Mucosa of gallbladder (tissue), 1 donor: Measurements from ENCODE around the gene ASIC1. TPM values are rescaled to one million over a fixed set of nuclear protein-coding genes. Genes with fewer than 3 reads are reported as not detected.
"Not testable (repeated sequence)": the region's sequence is repeated elsewhere in the genome, so short reads cannot be mapped to it uniquely, and the experiment has no call there.

ENCODE experiments used
- DNase-seq: peaks from one replicate; pipeline ENCODE4 v3.0.0-alpha.2; 2020; ENCODE audit warnings: low spot score
- total RNA-seq: library from RNA; stranded (reverse); gene quantifications from one replicate; pipeline ENCODE4 v1.2.1, GENCODE V29; 2021
- donor health status: DM: no; HTN: no; CAD: no.

The ASIC1 gene
- total RNA-seq, 1 donor from 2014 or later, result 4.1 TPM

- DNase-seq, result peak; percentile 42
Observed at GRCh38 chr12:50061171-50061570, 3.8 kb downstream of the ASIC1 start.

- no peak for DNase-seq
Observed at GRCh38 chr12:50061946-50062686, 4.7 kb downstream of the ASIC1 start.

DNA sequence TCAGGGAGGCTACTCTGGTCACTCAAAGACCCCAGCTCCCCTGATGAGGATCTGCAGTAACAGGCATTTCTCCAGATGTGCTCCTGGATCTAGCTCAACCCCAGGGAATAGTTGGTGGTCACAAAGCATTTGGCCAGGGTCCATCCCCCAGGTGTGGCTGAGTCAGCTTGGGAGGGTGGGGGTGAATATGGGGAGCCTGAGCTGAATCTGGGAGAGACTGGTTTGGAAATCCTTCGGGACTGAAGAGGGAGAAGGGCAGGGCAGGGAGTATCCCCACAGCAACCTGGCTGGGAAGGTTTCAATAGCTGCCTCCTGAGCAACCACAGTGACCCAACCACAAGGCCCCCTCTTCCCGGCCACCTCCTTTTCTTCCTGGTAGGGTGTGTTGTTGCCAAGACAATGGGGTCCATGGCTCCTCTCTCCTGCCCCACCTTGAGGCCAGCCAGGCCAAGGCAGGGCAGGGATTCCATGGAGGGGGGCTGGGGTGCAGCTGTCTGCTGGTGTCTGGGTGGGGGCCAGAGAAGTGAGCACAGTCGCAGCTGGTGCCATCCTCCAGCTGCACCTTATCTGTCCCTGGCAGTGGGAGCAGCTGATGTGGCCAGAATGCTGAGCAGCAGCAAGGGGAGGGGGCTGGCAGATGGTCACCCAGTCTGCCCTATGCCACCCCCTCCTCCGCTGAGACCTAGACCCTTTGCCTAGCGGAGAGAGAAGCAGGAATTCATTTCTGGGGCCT lies 5.5 kb downstream of the ASIC1 start:
- no peak for DNase-seq

DNA sequence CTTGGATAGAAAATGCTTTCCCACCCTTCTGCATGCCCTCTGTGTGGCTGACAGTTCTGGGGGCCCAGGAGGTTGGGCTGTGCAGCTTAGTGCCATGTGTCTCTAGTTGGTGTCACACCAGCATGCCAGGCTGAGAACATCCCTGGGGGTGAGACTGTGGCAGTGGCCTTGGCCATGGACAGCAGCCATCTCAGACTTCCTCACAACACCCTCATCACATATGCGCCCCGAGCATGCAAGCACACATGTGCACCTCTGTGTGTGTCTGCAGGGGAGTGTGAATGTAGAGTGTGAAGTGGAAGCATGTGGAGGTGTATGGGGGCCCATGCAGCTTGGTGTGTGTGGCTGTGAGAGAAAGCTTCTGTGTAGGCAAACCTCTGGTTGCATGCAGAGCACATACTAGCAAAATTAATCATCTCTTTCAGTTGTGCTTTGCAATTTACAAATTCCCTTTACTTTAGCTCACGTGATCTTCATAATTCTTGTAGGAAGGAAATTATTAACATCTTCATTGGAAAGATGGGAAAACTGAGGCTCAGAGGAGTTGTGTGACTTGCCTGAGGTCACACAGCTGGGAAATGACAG lies 8.4 kb downstream of the ASIC1 start:
- no peak for DNase-seq

DNA sequence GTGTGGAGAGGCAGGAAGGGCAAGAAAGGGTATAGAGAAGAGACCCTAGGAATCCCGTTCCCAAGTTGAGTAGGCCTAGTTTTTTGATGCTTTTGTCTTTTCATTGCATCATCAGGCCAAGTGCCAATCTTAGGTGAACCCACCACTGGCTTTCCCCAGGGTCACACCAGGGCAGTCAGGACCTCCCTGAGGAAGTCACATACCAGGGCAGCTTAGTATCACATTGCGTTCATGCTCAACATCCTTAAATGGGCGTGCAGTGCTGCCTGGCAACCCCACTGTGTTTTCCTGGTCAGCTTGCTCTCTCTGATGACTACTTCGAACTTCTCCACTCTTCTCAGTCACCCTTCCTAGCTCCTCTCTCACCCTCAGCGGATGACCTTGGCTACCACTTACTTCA lies 9.0 kb downstream of the ASIC1 start:
- DNase-seq, result no peak

DNA sequence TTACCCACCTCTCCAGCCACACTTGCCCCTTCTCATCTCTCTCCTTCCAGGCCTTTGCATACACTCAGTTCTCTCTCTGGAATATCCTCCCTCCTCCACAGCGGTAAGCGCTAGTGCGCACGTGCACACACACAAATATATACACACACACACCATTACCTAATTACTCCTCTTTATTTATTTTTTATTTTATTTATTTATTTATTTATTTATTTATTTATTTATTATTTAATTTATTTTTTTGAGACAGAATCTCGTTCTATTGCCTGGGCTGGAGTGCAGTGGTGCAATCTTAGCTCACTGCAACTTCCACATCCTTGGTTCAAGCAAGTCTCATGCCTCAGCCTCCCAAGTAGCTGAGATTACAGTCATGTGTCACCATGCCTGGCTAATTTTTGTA lies 11.7 kb downstream of the ASIC1 start:
- DNase-seq, result no peak

DNA sequence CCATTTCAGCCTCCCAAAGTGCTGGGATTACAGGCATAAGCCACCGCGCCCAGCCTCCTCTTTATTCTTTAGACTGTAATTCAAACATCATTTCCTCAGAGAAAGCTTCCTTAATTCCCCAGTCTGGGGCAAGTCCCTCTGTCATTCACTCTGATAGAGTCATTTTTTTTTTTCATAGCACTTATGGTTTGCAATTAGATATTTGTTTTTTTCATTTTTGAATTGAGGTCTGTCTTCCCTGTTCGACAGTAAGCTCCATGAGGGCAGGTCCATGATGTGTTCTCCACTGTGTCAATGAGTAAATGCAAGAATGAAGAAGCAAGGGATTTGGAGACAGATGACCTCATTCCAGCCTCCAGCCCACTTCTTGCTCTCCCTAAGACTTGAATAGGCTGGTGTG lies 12.1 kb downstream of the ASIC1 start:
- no peak for DNase-seq

DNA sequence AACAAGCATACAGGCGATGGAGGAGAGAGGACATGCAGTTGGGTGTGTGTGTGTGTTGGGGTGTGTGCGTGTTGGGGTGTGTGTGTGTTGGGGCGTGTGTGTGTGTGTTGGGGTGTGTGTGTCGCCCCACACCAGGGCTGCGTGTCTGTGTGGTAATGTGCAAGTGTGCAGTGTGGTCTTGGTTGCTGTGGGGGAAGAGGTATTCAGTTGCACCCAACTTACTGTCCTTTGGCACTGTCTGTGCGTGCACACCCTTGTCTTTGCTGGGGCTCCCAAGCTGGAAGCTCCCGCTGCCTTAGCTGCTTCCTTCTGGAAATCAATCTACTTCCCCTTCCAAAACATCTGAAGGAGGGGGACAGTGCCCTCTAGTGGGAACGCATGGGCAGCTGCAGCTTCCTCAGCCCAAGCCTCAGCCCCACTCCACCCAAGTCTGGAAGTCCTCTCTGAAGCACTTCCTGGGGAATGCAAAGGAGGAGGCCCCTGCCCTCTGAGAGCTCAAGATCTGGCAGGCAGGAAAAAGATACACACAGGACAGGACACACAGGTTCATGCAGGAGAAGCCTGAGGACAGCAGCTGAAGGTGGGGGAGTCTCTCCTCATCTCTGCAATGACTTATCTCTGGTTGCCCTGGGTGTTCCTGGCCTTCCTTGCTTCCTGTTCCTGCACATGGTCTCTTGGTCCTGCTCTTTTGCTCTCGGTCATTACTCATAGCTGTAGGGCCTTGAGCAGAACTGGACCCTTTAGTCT lies 13.1 kb downstream of the ASIC1 start:
- DNase-seq, result peak; percentile 81

GRCh38 chr12:50072198-50072907 lies 15.0 kb downstream of the ASIC1 start:
- no peak for DNase-seq

DNA sequence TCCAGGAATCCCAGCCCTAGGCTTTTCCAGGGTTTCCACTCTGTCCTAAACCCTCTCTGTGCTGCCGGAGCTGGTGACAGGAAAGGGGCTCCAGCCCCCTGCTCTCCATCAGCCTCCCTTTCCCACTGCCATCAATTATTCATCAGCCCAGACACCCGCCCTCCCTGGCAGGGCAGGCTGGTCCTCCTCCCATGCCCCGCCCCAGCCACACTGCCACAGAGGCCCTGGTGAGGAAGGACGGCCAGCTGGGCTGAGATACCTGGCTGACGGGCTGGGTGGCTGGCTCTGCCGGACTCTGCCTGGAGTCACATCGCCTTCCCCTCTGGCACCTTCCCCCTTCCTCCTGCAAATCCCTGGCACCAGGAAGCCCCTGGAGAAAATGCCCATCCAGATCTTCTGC lies 15.8 kb downstream of the ASIC1 start:
- no peak for DNase-seq

DNA sequence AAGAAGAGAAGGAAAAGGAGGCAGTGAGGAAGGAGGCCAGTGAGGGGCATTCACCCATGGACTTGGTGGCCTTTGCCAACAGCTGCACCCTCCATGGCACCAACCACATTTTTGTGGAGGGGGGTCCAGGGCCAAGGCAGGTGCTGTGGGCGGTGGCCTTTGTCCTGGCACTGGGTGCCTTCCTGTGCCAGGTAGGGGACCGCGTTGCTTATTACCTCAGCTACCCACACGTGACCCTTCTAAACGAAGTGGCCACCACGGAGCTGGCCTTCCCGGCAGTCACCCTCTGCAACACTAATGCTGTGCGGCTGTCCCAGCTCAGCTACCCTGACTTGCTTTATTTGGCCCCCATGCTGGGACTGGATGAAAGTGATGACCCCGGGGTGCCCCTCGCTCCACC lies 16.3 kb downstream of the ASIC1 start:
- no peak for DNase-seq

DNA sequence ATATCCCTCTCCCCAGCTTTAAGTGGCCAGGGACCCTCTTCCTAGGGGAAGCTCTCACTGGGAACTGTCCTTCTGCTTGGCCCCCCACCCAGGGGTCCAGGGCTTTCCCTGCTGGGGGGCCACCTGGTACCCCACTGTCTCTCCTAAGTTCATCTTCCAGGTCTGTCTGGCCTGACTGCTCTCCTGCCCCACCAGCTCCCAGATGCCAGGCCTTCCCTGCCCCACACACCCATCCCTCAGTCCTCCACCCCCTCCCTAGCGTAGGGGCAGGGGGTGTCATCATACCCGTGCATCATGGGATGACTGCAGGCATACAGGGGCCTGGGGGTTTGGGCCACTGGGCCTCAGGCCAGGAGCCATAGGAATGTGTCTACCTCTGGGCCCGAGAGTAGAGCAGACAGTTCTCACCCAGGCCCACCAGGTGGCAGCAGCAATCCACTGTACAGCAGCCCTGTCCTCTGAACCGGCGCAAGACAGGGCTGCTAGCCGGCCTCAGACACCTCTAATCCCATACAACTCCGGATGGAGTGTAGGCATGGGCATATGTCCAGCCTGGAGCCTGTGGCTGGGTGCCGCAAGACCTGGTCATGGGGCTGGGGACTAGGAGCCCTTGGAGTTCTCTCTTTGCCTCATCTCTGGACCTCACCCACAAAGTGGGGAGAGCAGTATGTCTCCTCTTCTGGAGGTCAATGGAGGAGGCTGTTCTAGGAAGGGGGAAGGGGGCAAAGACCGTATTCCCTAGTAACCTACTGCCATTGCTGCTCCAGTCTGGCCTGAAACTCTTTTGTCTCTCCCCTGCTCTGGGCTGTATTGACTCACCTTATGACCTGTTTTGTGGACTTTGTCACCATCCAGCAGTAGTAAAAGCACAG lies 17.8 kb downstream of the ASIC1 start:
- DNase-seq, result peak; percentile 86

GRCh38 chr12:50075808-50076170 lies 18.4 kb downstream of the ASIC1 start:
- DNase-seq, result no peak

- DNase-seq, result no peak
Observed at GRCh38 chr12:50077099-50077498, 19.7 kb downstream of the ASIC1 start.

- no peak for DNase-seq
Observed at GRCh38 chr12:50078281-50078680, 20.9 kb downstream of the ASIC1 start.

DNA sequence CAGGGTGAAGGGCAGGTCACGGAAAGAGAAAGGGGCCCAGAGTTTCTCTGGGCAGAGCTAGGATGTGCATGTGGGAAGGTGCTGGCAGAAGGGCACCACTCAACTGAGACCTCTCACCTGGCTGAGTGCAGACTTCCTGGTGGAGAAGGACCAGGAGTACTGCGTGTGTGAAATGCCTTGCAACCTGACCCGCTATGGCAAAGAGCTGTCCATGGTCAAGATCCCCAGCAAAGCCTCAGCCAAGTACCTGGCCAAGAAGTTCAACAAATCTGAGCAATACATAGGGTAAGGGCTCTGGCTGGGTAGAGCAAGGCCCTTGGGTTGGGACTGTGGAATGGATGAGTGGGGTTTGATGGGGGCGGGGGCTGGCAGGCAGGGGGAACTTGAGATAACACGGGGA lies 22.4 kb downstream of the ASIC1 start:
- DNase-seq, result no peak

DNA sequence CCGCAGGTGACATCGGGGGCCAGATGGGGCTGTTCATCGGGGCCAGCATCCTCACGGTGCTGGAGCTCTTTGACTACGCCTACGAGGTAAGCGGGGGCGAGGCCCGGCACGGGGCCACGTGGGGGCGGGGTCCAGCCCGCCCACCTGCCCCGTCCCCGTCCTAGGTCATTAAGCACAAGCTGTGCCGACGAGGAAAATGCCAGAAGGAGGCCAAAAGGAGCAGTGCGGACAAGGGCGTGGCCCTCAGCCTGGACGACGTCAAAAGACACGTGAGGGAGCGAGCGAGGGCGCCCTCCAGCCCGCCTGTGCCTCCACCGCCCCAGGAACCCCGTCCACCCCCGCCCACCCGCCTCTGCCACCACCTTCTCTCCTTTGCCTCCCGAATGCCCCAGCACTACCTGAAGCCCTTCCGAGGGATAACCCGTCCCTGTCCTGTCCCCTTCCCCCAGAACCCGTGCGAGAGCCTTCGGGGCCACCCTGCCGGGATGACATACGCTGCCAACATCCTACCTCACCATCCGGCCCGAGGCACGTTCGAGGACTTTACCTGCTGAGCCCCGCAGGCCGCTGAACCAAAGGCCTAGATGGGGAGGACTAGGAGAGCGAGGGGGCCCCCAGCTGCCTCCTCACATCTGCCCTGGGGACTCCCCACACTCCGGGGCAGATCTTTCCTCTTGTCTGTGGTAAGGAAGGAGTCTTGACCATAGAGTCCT lies 23.9 kb downstream of the ASIC1 start:
- no peak for DNase-seq

- DNase-seq, result peak; percentile 54
Observed at GRCh38 chr12:50082644-50083043, 25.2 kb downstream of the ASIC1 start.

DNA sequence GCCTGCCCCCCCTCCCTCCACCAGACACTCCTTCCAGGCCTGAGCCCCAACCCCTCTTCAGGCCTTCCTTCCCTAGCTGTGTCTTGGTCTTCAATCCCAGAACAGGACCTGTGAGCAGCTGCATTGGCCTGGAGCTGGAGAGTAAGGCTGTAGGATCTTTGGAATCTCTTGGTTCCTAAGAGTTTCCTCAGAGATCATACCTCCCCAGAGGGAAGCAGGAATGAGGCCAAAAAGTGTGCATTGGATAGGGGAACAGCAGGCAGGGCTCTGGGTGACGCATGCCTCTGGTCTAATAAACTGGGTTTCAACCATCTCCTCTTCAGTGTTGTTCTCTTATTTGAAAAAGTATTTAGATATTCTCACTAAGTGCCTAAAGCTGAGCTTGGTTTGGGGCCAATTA lies 25.9 kb downstream of the ASIC1 start:
- DNase-seq, result no peak

GRCh38 chr12:50084409-50084774 lies 27.0 kb downstream of the ASIC1 start:
- not testable (repeated sequence) for DNase-seq
